ENCODE results near the gene MXRA7.
A peak's percentile ranks its signal among the peaks of the same experiment; 100 is the strongest.

Gene MXRA7

GRCh38 chr17:76755285-76755684 lies 44.5 kb upstream of the MXRA7 start:
- ChIA-PET POLR2A (interaction anchor here (0.7 to 1.0 kb wide), 2 partner anchors 12 to 18 kb away, joined by 3 to 5 read pairs; no protein-coding TSS in a partner anchor), CTCF (interaction anchor here (0.6 to 0.7 kb wide), 6 partner anchors 33 to 350 kb away, joined by 3 to 5 read pairs (median 4); no protein-coding TSS in a partner anchor)
- Histone ChIP-seq H3K27ac (ENCODE audit: extremely low read depth, low read depth, low read length) (no peak overlapping the region), H3K4me1 (ENCODE audit: control insufficient read depth, insufficient read depth, low read length) (no peaks in the 10 kb centered on the region), H3K4me3 (ENCODE audit: low read depth, low read length) (no peak overlapping the region), H3K9me3 (ENCODE audit: control insufficient read depth, insufficient read depth, low read depth, low read length) (no peaks in the 10 kb centered on the region), H3K36me3 (ENCODE audit: control insufficient read depth in 2 of 2, insufficient read depth in 1 of 2, low read length in 2 of 2) (peaks cover 54 to 61% of the 10 kb centered on the region in 2 experiments)
- no peak for TF ChIP-seq ZBTB48 (tag by site-specific recombination; IDR thresholded peaks at IDR 0.05)
- TF ChIP-seq PRDM4 (tag by site-specific recombination; IDR thresholded peaks at IDR 0.05), result peak; percentile 50; the same call in 1 of the 2 replicates

- Histone ChIP-seq H3K36me3 (ENCODE audit: control insufficient read depth in 2 of 2, insufficient read depth in 1 of 2, low read length in 2 of 2) (peaks cover 52 to 65% of the 10 kb centered on the region in 2 experiments), H3K4me3 (ENCODE audit: low read depth, low read length) (no peak overlapping the region), H3K4me1 (ENCODE audit: control insufficient read depth, insufficient read depth, low read length) (no peaks in the 10 kb centered on the region), H3K9me3 (ENCODE audit: control insufficient read depth, insufficient read depth, low read depth, low read length) (no peaks in the 10 kb centered on the region), H3K27ac (ENCODE audit: extremely low read depth, low read depth, low read length) (no peak overlapping the region)
- CTCF ChIA-PET, result interaction anchor here (0.6 kb wide), 1 partner anchor 39 kb away, joined by 5 read pairs; no protein-coding TSS in a partner anchor
- TF ChIP-seq ZFHX2 (tag by site-specific recombination; conservative IDR thresholded peaks at IDR 0.05), result 0 out of 2 replicates have a peak, but pooled peaks have one; percentile 27
- TF ChIP-seq ZSCAN30 (tag by site-specific recombination; IDR thresholded peaks at IDR 0.05), result no peak
- POLR2A ChIA-PET, result interaction anchor here (0.7 kb wide), 1 partner anchor 222 kb away, joined by 4 read pairs; no protein-coding TSS in a partner anchor
These were observed 42.5 kb upstream of the MXRA7 start for GRCh38 chr17:76753061-76753961.

- no peaks in the 10 kb centered on the region for H3K4me1 ChIP-seq (ENCODE audit: control insufficient read depth, insufficient read depth, low read length)
- H3K9me3 ChIP-seq (ENCODE audit: control insufficient read depth, insufficient read depth, low read depth, low read length), result no peaks in the 10 kb centered on the region
- CTCF ChIA-PET, result interaction anchor here (1.3 kb wide), 1 partner anchor 12 kb away, joined by 4 read pairs; no protein-coding TSS in a partner anchor
- no peak for TF ChIP-seq ZNF174 (tag by site-specific recombination; IDR thresholded peaks at IDR 0.05)
- no peak for TF ChIP-seq ZNF302 (tag by site-specific recombination; IDR thresholded peaks at IDR 0.05; ENCODE audit: low read depth)
- no peak for TF ChIP-seq ZBTB44 (tag by site-specific recombination; IDR thresholded peaks at IDR 0.05)
- no peak for TF ChIP-seq ZNF423 (tag by site-specific recombination; IDR thresholded peaks at IDR 0.05)
- TF ChIP-seq ZNF529 (tag by site-specific recombination; IDR thresholded peaks at IDR 0.05; ENCODE audit: insufficient replicate concordance), result no peak
- TF ChIP-seq BCL11A (tag by site-specific recombination; IDR thresholded peaks at IDR 0.05; ENCODE audit: low read depth), result no peak
- no peak for TF ChIP-seq EGR2 (tag by site-specific recombination; IDR thresholded peaks at IDR 0.05; ENCODE audit: low read depth)
- no peak for TF ChIP-seq ZNF202 (tag by site-specific recombination; IDR thresholded peaks at IDR 0.05; ENCODE audit: borderline replicate concordance)
- TF ChIP-seq ZNF211 (tag by site-specific recombination; IDR thresholded peaks at IDR 0.05; ENCODE audit: low read depth), result no peak
- TF ChIP-seq PRDM4 (tag by site-specific recombination; IDR thresholded peaks at IDR 0.05), result no peak
- TF ChIP-seq ZSCAN5A (tag by site-specific recombination; IDR thresholded peaks at IDR 0.05), result no peak
- no peak for TF ChIP-seq KLF1 (tag by site-specific recombination; IDR thresholded peaks at IDR 0.05)
- TF ChIP-seq ZNF580 (tag by site-specific recombination; IDR thresholded peaks at IDR 0.05), result no peak
- no peak for TF ChIP-seq RBAK (tag by site-specific recombination; IDR thresholded peaks at IDR 0.05)
- no peak for TF ChIP-seq ZNF426 (tag by site-specific recombination; IDR thresholded peaks at IDR 0.05)
- no peak for TF ChIP-seq ZFP37 (tag by site-specific recombination; IDR thresholded peaks at IDR 0.05)
- TF ChIP-seq ZNF501 (tag by site-specific recombination; IDR thresholded peaks at IDR 0.05), result no peak
- POLR2A ChIA-PET, result interaction anchor here (0.6 to 0.7 kb wide), 2 partner anchors 13 to 39 kb away, joined by 3 to 5 read pairs; no protein-coding TSS in a partner anchor
- H3K27ac ChIP-seq (ENCODE audit: extremely low read depth, low read depth, low read length), result no peak overlapping the region
- H3K36me3 ChIP-seq (ENCODE audit: control insufficient read depth in 2 of 2, insufficient read depth in 1 of 2, low read length in 2 of 2), result peaks cover 47 to 60% of the 10 kb centered on the region in 2 experiments
- no peak overlapping the region for H3K4me3 ChIP-seq (ENCODE audit: low read depth, low read length)
These were observed 41.2 kb upstream of the MXRA7 start for GRCh38 chr17:76752006-76752405.

All from HEK293 (cell line).